Endothelial cell (in vitro differentiated cells): Measurements from ENCODE around the gene ACSM4. TPM values are rescaled to one million over a fixed set of nuclear protein-coding genes. Genes with fewer than 3 reads are reported as not detected.

Experiments
- DNase-seq: peaks from one replicate; pipeline ENCODE4 v3.0.0; 2021; ENCODE audit warnings: low spot score
- H3K27ac Mint-ChIP-seq: one replicate; pipeline ENCODE4 v1.8.0; 2021; ENCODE audit warnings: mixed read lengths, inconsistent platforms; ENCODE audit not compliant: unreplicated experiment
- H3K27me3 Mint-ChIP-seq: one replicate; pipeline ENCODE4 v1.8.0; 2021; ENCODE audit warnings: mild to moderate bottlenecking, moderate library complexity, mixed read lengths, inconsistent platforms; ENCODE audit not compliant: unreplicated experiment
- H3K36me3 Mint-ChIP-seq: one replicate; pipeline ENCODE4 v1.8.0; 2021; ENCODE audit warnings: mild to moderate bottlenecking, low read depth, mixed read lengths, inconsistent platforms; ENCODE audit not compliant: unreplicated experiment
- H3K4me1 Mint-ChIP-seq: one replicate; pipeline ENCODE4 v1.8.0; 2021; ENCODE audit warnings: mild to moderate bottlenecking, mixed read lengths, inconsistent platforms; ENCODE audit not compliant: unreplicated experiment
- H3K4me3 Mint-ChIP-seq: one replicate; pipeline ENCODE4 v1.8.0; 2021; ENCODE audit warnings: mild to moderate bottlenecking, mixed read lengths, inconsistent platforms; ENCODE audit not compliant: unreplicated experiment
- H3K9me3 Mint-ChIP-seq: one replicate; pipeline ENCODE4 v1.8.0; 2021; ENCODE audit warnings: mixed read lengths, inconsistent platforms; ENCODE audit not compliant: unreplicated experiment
- CTCF ChIP-seq: fragments of 200-600 bp; sonication (generic); IDR thresholded peaks from one replicate; pipeline ENCODE4 v1.5.0; 2021; ENCODE audit warnings: antibody characterized with exemption; ENCODE audit not compliant: unreplicated experiment
- total RNA-seq: library from RNA; stranded (reverse); fragmentation: NEBNext Ultra II Directional; extraction: Animal tissue kit (Norgen Biotek cat#: 25700); gene quantifications from one replicate; pipeline ENCODE4 v1.2.1, GENCODE V29; 2021; ENCODE audit not compliant: unreplicated experiment

ACSM4 gene
- total RNA-seq, 1 donor from 2014 or later: not detected

- Mint-ChIP-seq H3K36me3 (no peaks in the 10 kb centered on the region), H3K27me3 (peaks cover 1% of the 10 kb centered on the region), H3K27ac (no peak overlapping the region), H3K4me3 (no peak overlapping the region), H3K4me1 (peaks cover 12% of the 10 kb centered on the region), H3K9me3 (peaks cover 4% of the 10 kb centered on the region)
- no peak for DNase-seq
- no peak for TF ChIP-seq CTCF
These were observed 584 bp downstream of the ACSM4 start for GRCh38 chr12:7304456-7304855.

- no peak for DNase-seq
- Mint-ChIP-seq H3K4me3 (no peak overlapping the region), H3K36me3 (no peaks in the 10 kb centered on the region), H3K27me3 (no peaks in the 10 kb centered on the region), H3K4me1 (no peaks in the 10 kb centered on the region), H3K9me3 (no peaks in the 10 kb centered on the region), H3K27ac (no peak overlapping the region)
- no peak for TF ChIP-seq CTCF
These were observed 6.2 kb downstream of the ACSM4 start for GRCh38 chr12:7310070-7310469.

DNA sequence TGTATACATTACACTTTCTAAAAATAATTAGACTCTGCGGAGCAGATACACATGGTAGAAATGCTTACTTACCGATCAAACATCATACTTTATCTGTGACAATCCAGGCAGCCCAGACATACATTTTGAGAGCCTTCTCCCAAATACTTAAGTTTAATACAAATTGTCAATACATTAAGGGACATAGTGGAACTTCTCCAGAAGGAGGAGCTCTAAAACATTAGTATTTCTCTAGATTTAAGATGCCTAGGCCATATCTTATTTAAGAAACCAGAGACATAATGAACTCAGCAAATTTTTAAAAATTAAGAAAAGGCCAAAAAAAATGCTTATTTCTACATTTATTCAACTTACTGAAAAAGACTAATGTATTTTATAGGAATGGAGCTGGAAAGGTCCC lies 16.1 kb downstream of the ACSM4 start:
- no peaks in the 10 kb centered on the region for H3K4me1 Mint-ChIP-seq
- no peak for DNase-seq
- TF ChIP-seq CTCF: no peak
- no peaks in the 10 kb centered on the region for H3K36me3 Mint-ChIP-seq
- no peak overlapping the region for H3K27ac Mint-ChIP-seq
- H3K27me3 Mint-ChIP-seq: no peaks in the 10 kb centered on the region
- no peaks in the 10 kb centered on the region for H3K9me3 Mint-ChIP-seq
- no peak overlapping the region for H3K4me3 Mint-ChIP-seq

DNA sequence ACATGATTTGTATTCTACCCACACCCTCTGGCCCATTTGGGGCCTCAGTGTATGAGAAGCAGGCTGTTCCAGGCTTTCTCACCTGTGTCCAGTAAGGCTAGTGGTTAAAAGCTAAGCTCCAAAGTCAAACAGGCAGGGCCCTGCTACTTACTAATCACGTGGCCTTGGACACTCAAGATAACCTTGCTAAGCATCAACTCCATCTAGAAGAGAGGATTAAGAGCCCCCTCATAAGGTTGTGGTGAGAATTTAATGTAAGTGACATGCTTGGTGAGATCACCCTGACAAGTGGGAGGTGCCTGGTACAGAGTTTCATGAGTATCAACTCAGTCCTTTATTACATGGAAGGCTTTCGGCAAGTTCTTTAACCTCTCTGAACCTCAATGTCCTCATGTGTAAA lies 17.8 kb downstream of the ACSM4 start:
- DNase-seq: no peak
- no peak overlapping the region for H3K27ac Mint-ChIP-seq
- H3K27me3 Mint-ChIP-seq: no peaks in the 10 kb centered on the region
- no peaks in the 10 kb centered on the region for H3K9me3 Mint-ChIP-seq
- H3K4me3 Mint-ChIP-seq: no peak overlapping the region
- TF ChIP-seq CTCF: no peak
- H3K4me1 Mint-ChIP-seq: no peaks in the 10 kb centered on the region
- no peaks in the 10 kb centered on the region for H3K36me3 Mint-ChIP-seq

DNA sequence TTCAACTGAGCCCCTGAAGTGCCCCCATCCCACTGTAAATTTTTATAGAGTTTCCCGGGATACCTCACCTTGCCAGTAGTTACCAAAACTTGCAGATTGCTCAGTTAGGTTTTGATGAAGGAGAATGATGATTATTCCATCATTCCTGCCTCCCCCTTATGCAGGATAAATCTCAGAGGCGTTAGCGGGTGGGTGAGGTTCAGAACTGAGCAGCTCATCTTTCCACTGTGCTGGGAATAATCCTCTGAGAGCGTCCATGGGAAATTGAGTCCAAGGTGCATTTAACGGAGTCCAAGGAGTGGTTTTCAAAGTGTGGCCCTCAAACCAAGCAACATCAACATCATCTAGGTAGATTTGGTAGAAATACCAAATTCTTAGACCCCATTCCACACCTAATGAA lies 18.7 kb downstream of the ACSM4 start:
- no peaks in the 10 kb centered on the region for H3K4me1 Mint-ChIP-seq
- H3K9me3 Mint-ChIP-seq: no peaks in the 10 kb centered on the region
- H3K36me3 Mint-ChIP-seq: no peaks in the 10 kb centered on the region
- TF ChIP-seq CTCF: no peak
- DNase-seq: no peak
- H3K27me3 Mint-ChIP-seq: no peaks in the 10 kb centered on the region
- H3K27ac Mint-ChIP-seq: no peak overlapping the region
- H3K4me3 Mint-ChIP-seq: no peak overlapping the region
